GM12878 (cell line): ENCODE results near the gene MVB12B. TPM values are rescaled to one million over a fixed set of nuclear protein-coding genes. Genes with fewer than 3 reads are reported as not detected.

Experiments used
- ATAC-seq: fragments of 200-7000 bp; cut with Tn5 transposase; 3 replicates; pipeline ENCODE4 v1.9.1; 2020; ENCODE audit warnings: mild to moderate bottlenecking, moderate library complexity
- BruUV-seq: library from RNA; stranded (reverse); fragments of 400-500 nt; replicated peaks from 2 replicates; lab custom pipeline; 2021; lab: Mats Ljungman, UMichigan
- CTCF ChIA-PET: fragments of 300-600 bp; sonication (Branson Sonifier 250); formaldehyde crosslinking; extraction: SDS; loops from one replicate; lab custom pipeline; 2021; ENCODE audit warnings: inconsistent platforms; lab: Yijun Ruan, JAX
- POLR2A ChIA-PET: fragments of 350-600 bp; formaldehyde crosslinking; extraction: SDS; loops from one replicate; lab custom pipeline; 2021; ENCODE audit warnings: inconsistent platforms; lab: Charles Lee
- RAD21 ChIA-PET: fragments of 300-600 bp; sonication (Branson Sonifier 250); formaldehyde crosslinking; loops from one replicate; lab custom pipeline; 2023; ENCODE audit warnings: antibody characterized with exemption; ENCODE audit not compliant: unreplicated experiment; lab: Charles Lee
- SMC1A ChIA-PET: fragments of 300-600 bp; sonication (Branson Sonifier 250); formaldehyde crosslinking; loops from one replicate; lab custom pipeline; 2023; ENCODE audit not compliant: unreplicated experiment, uncharacterized antibody; lab: Charles Lee
- DNase-seq: peaks from one replicate; pipeline ENCODE4 v3.0.0-alpha.2; 2011; ENCODE audit warnings: low read depth, low spot score
- FAIRE-seq: peaks from 3 replicates; lab custom pipeline; 2011; peaks lifted over from hg19 to GRCh38; lab: Jason Lieb, UNC
- H2AFZ ChIP-seq: 2 replicates; pipeline ENCODE4 v1.6.0; 2011; ENCODE audit warnings: low read depth, low read length, control low read depth; ENCODE audit not compliant: control insufficient read depth
- H3K27ac ChIP-seq: 2 replicates; pipeline ENCODE4 v1.5.1; 2011; ENCODE audit warnings: control low read depth; ENCODE audit not compliant: control insufficient read depth, insufficient read depth
- H3K27me3 ChIP-seq, 2 experiments: replicated peaks in 1 of 2; 2 replicates each; pipeline versions ENCODE4 v1.6.0 to v1.6.1; 2011; ENCODE audit warnings: low read length in 1 of 2; ENCODE audit not compliant: control insufficient read depth in 2 of 2, insufficient read depth in 2 of 2
- H3K36me3 ChIP-seq, 2 experiments: 2 replicates each; pipeline ENCODE4 v1.5.1; 2011; ENCODE audit warnings: low read length in 1 of 2; ENCODE audit not compliant: control insufficient read depth in 2 of 2, insufficient read depth in 2 of 2
- H3K4me1 ChIP-seq: 2 replicates; pipeline ENCODE4 v1.6.1; 2011; ENCODE audit warnings: mild to moderate bottlenecking, low read length, moderate library complexity, mixed read lengths; ENCODE audit not compliant: control insufficient read depth, insufficient read depth
- H3K4me2 ChIP-seq: 2 replicates; pipeline ENCODE4 v1.6.0; 2011; ENCODE audit warnings: control low read depth; ENCODE audit not compliant: control insufficient read depth, insufficient read depth
- H3K4me3 ChIP-seq: fragments of 200-600 bp; sonication (generic); 2 replicates; pipeline ENCODE4 v1.5.1; 2016
- H3K79me2 ChIP-seq: 2 replicates; pipeline ENCODE4 v1.6.0; 2011; ENCODE audit warnings: low read length; ENCODE audit not compliant: control insufficient read depth, insufficient read depth
- H3K9ac ChIP-seq: 2 replicates; pipeline ENCODE4 v1.8.0; 2011; ENCODE audit warnings: low read length, control low read depth, mixed read lengths; ENCODE audit not compliant: control insufficient read depth, insufficient read depth
- H3K9me3 ChIP-seq: replicated peaks from 3 replicates; pipeline ENCODE4 v1.5.1; 2011; ENCODE audit warnings: mild to moderate bottlenecking, low read length; ENCODE audit not compliant: control insufficient read depth, insufficient read depth
- H4K20me1 ChIP-seq: 2 replicates; pipeline ENCODE4 v1.6.0; 2011; ENCODE audit not compliant: control insufficient read depth, insufficient read depth
- POLR2A ChIP-seq: IDR thresholded peaks from 2 replicates; pipeline ENCODE4 v1.6.1; 2011; ENCODE audit warnings: low read depth, mild to moderate bottlenecking, low read length
- ZZZ3 ChIP-seq: IDR thresholded peaks from 2 replicates; pipeline ENCODE4 v1.6.1; 2011; ENCODE audit warnings: low read depth; ENCODE audit not compliant: control insufficient read depth, insufficient read length
- WGBS: methylation state at CpG from one replicate; pipeline ENCODE4 v1.1.6; 2016; ENCODE audit warnings: low lambda C conversion rate; ENCODE audit not compliant: insufficient replicate concordance, insufficient coverage; ENCODE audit errors: missing lambda C conversion rate; 5-methylcytosine and 5-hydroxymethylcytosine counted together
- in situ Hi-C: fragments of 300-500 bp; cut with MboI; formaldehyde crosslinking; loops from 9 replicates; pipeline ENCODE4 v1.14.3; 2018; ENCODE audit warnings: mixed read lengths
- intact Hi-C: fragments of 100-400 bp; cut with micrococcal nuclease; formaldehyde crosslinking; loops from one replicate; pipeline ENCODE4 v1.14.2; 2022; ENCODE audit not compliant: unreplicated experiment
- polyA plus RNA-seq, 11 experiments: library from polyadenylated mRNA; depleted of rRNA in 4 of 11; unstranded in 6 of 11; stranded (reverse) in 5 of 11; fragments of >200 nt; fragmentation: Nextera tagmentation in 4 of 11; fragmentation: Illumina TruSeq in 1 of 11; extraction: Ambion mirVana in 4 of 11; extraction: Trizol in 1 of 11; gene quantifications; 1 replicate in 1 of 11; 2 replicates in 10 of 11; pipeline versions ENCODE4 v1.2.1 to v1.2.3, GENCODE V29; 2011 to 2016; ENCODE audit warnings: inconsistent platforms in 2 of 11, missing spikeins in 2 of 11, low read depth in 1 of 11
- total RNA-seq, 4 experiments: library from RNA; depleted of rRNA in 3 of 4; stranded (reverse); fragments of >200 nt in 3 of 4; fragmentation: Illumina TruSeq in 1 of 4; extraction: Trizol in 1 of 4; gene quantifications; 2 replicates each; pipeline versions ENCODE4 v1.2.1 to v1.2.3, GENCODE V29; 2013 to 2021
- TF ChIP-seq, protein P1 (sequence below): fragments of 450-650 bp; formaldehyde crosslinking; IDR thresholded peaks from 2 replicates; pipeline ENCODE4 v1.5.0; 2022; ENCODE audit warnings: mild to moderate bottlenecking, missing genetic modification characterization

MVB12B gene
- total and polyA plus RNA-seq, 10 of the 15 experiments (the other 5 are each of a cell fraction or from before 2014, with no cell fraction given) = 0.08 TPM; not detected in 9

DNA sequence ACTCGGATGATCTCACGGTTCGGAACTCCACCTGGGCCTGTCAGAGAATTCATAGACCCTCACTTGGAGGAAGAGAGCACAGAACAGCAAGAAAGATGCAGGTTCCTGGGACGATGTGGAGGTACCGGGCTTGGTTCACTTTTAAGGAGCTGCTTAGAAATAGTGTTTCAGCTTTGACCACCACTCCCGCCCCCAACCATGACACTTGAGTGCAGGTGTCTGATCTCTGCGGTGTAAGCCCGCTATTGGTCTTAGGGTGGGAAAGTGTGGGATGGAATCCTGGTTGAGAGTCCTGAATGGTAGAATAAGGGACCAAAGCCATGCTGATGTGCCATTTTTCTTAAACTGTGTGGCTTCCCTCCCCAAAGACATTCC, 189.9 kb downstream of the MVB12B start:
- intact Hi-C loops (no loop called here), in situ Hi-C loops (no loop called here)
- 55% methylated on average over 8 of the region's 8 CpGs for WGBS
- ChIA-PET SMC1A (no interaction called here), CTCF (interaction anchor here (0.7 to 1.3 kb wide), 2 partner anchors 40 to 264 kb away, joined by 3 read pairs; no protein-coding TSS in a partner anchor), RAD21 (no interaction called here), POLR2A (no interaction called here)
- H3K36me3 ChIP-seq = no peaks in the 10 kb centered on the region
- H4K20me1 ChIP-seq = no peaks in the 10 kb centered on the region
- H3K9ac ChIP-seq = no peak overlapping the region
- H3K79me2 ChIP-seq = no peaks in the 10 kb centered on the region
- no peak for DNase-seq
- no peak overlapping the region for H3K27ac ChIP-seq
- H3K9me3 ChIP-seq = no peaks in the 10 kb centered on the region
- no TSS peak for BruUV-seq
- no peak overlapping the region for H3K4me3 ChIP-seq
- H3K4me2 ChIP-seq = peak overlapping the region; percentile 68; the same call in 1 of the 2 replicates
- peaks cover 8 to 11% of the 10 kb centered on the region in 2 experiments for H3K27me3 ChIP-seq
- no peak for FAIRE-seq
- no peak for TF ChIP-seq ZZZ3
- TF ChIP-seq POLR2A = no peak
- TF ChIP-seq, protein P1, sequence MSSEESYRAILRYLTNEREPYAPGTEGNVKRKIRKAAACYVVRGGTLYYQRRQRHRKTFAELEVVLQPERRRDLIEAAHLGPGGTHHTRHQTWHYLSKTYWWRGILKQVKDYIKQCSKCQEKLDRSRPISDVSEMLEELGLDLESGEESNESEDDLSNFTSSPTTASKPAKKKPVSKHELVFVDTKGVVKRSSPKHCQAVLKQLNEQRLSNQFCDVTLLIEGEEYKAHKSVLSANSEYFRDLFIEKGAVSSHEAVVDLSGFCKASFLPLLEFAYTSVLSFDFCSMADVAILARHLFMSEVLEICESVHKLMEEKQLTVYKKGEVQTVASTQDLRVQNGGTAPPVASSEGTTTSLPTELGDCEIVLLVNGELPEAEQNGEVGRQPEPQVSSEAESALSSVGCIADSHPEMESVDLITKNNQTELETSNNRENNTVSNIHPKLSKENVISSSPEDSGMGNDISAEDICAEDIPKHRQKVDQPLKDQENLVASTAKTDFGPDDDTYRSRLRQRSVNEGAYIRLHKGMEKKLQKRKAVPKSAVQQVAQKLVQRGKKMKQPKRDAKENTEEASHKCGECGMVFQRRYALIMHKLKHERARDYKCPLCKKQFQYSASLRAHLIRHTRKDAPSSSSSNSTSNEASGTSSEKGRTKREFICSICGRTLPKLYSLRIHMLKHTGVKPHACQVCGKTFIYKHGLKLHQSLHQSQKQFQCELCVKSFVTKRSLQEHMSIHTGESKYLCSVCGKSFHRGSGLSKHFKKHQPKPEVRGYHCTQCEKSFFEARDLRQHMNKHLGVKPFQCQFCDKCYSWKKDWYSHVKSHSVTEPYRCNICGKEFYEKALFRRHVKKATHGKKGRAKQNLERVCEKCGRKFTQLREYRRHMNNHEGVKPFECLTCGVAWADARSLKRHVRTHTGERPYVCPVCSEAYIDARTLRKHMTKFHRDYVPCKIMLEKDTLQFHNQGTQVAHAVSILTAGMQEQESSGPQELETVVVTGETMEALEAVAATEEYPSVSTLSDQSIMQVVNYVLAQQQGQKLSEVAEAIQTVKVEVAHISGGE (CRISPR knock-in tag) = no peak
- no peak overlapping the region for H2AFZ ChIP-seq
- ATAC-seq = no peak
- H3K4me1 ChIP-seq = peaks cover 7% of the 10 kb centered on the region
